Colon (tissue), 2 donors: ENCODE data around the gene UBAP1L.

Source experiments
- FAIRE-seq: peaks from 2 replicates; lab custom pipeline; 2012; peaks lifted over from hg19 to GRCh38; lab: Jason Lieb, UNC
- donor health status: control.
- donor health status: control.

UBAP1L gene

GRCh38 chr15:65042776-65043327, 72.1 kb downstream of the UBAP1L start:
- FAIRE-seq = no peak
